SK-N-SH treated with all-trans-retinoic acid at 6 μM for 48 hours (cell line): ENCODE results near the gene EPHA6.

Experiments used
- ATAC-seq: fragments of 200-7000 bp; cut with Tn5 transposase; 3 replicates; pipeline ENCODE4 v1.9.1; 2020; ENCODE audit warnings: mild to moderate bottlenecking, moderate library complexity
- ARNTL ChIP-seq: fragments of 450-650 bp; formaldehyde crosslinking; IDR thresholded peaks from 2 replicates; pipeline ENCODE4 v1.5.0; 2020; ENCODE audit warnings: low read depth, mild to moderate bottlenecking, moderate library complexity, borderline replicate concordance
- BACH2 ChIP-seq: fragments of 250-450 bp; sonication (Bioruptor Pico); IDR thresholded peaks from 2 replicates; pipeline ENCODE4 v1.9.0; 2021; ENCODE audit warnings: mild to moderate bottlenecking, borderline replicate concordance
- CSDC2 ChIP-seq: fragments of 250-450 bp; sonication (Bioruptor Pico); IDR thresholded peaks from 2 replicates; pipeline ENCODE4 v1.5.0; 2020; ENCODE audit warnings: mild to moderate bottlenecking, moderate library complexity
- ESRRG ChIP-seq: fragments of 250-450 bp; sonication (Bioruptor Pico); IDR thresholded peaks from 2 replicates; pipeline ENCODE4 v1.6.1; 2021; ENCODE audit warnings: mild to moderate bottlenecking
- GLIS3 ChIP-seq: fragments of 250-450 bp; sonication (Bioruptor Pico); IDR thresholded peaks from 2 replicates; pipeline ENCODE4 v1.5.0; 2020; ENCODE audit warnings: mild to moderate bottlenecking, moderate library complexity
- ISL1 ChIP-seq: fragments of 250-450 bp; sonication (Bioruptor Pico); IDR thresholded peaks from 2 replicates; pipeline ENCODE4 v2.1.2; 2022; ENCODE audit warnings: mild to moderate bottlenecking, moderate library complexity
- OSR1 ChIP-seq: fragments of 250-450 bp; sonication (Bioruptor Pico); IDR thresholded peaks from 2 replicates; pipeline ENCODE4 v1.8.0; 2022; ENCODE audit warnings: moderate library complexity, mild to moderate bottlenecking, inconsistent platforms
- PPARA ChIP-seq: fragments of 250-450 bp; sonication (Bioruptor Pico); IDR thresholded peaks from 2 replicates; pipeline ENCODE4 v1.5.0; 2020; ENCODE audit warnings: mild to moderate bottlenecking, borderline replicate concordance
- RARB ChIP-seq: fragments of 250-450 bp; sonication (Bioruptor Pico); IDR thresholded peaks from 2 replicates; pipeline ENCODE4 v1.8.0; 2021; ENCODE audit warnings: mild to moderate bottlenecking, moderate library complexity
- SNAI2 ChIP-seq: fragments of 250-450 bp; sonication (Bioruptor Pico); IDR thresholded peaks from 2 replicates; pipeline ENCODE4 v1.5.0; 2020; ENCODE audit warnings: mild to moderate bottlenecking, moderate library complexity
- TCF4 ChIP-seq: fragments of 250-450 bp; sonication (Bioruptor Pico); IDR thresholded peaks from 2 replicates; pipeline ENCODE4 v1.8.0; 2021; ENCODE audit warnings: mild to moderate bottlenecking, moderate library complexity, borderline replicate concordance
- TOX ChIP-seq: fragments of 250-450 bp; sonication (Bioruptor Pico); IDR thresholded peaks from 2 replicates; pipeline ENCODE4 v1.8.0; 2021; ENCODE audit warnings: mild to moderate bottlenecking, moderate library complexity, borderline replicate concordance
- ZC3H10 ChIP-seq: fragments of 250-450 bp; sonication (Bioruptor Pico); IDR thresholded peaks from 2 replicates; pipeline ENCODE4 v1.5.1; 2021; ENCODE audit warnings: mild to moderate bottlenecking, moderate library complexity
- ZFP3 ChIP-seq: fragments of 250-450 bp; sonication (Bioruptor Pico); IDR thresholded peaks from 2 replicates; pipeline ENCODE4 v1.5.0; 2020; ENCODE audit warnings: mild to moderate bottlenecking, moderate library complexity
- ZNF565 ChIP-seq: fragments of 450-650 bp; formaldehyde crosslinking; conservative IDR thresholded peaks from 2 replicates; pipeline ENCODE4 v1.5.0; 2020; ENCODE audit warnings: low read depth, mild to moderate bottlenecking, moderate library complexity
- ZNF70 ChIP-seq: fragments of 450-650 bp; formaldehyde crosslinking; IDR thresholded peaks from 2 replicates; pipeline ENCODE4 v1.5.0; 2020; ENCODE audit warnings: mild to moderate bottlenecking, moderate library complexity
- TF ChIP-seq, protein P1 (sequence below): fragments of 250-450 bp; sonication (Bioruptor Pico); IDR thresholded peaks from 2 replicates; pipeline ENCODE4 v1.5.1; 2021; ENCODE audit warnings: mild to moderate bottlenecking, moderate library complexity
- TF ChIP-seq, protein P2 (sequence below): fragments of 250-450 bp; sonication (Bioruptor Pico); IDR thresholded peaks from 2 replicates; pipeline ENCODE4 v1.8.0; 2020; ENCODE audit warnings: mild to moderate bottlenecking, moderate library complexity, borderline replicate concordance
- TF ChIP-seq, protein P3 (sequence below): fragments of 250-450 bp; sonication (Bioruptor Pico); IDR thresholded peaks from 2 replicates; pipeline ENCODE4 v1.8.0; 2021; ENCODE audit warnings: low read depth, mild to moderate bottlenecking, moderate library complexity, borderline replicate concordance
- TF ChIP-seq, protein P4 (sequence below): fragments of 250-450 bp; sonication (Bioruptor Pico); IDR thresholded peaks from 2 replicates; pipeline ENCODE4 v1.5.0; 2020; ENCODE audit warnings: mild to moderate bottlenecking, moderate library complexity
- TF ChIP-seq, protein P5 (sequence below): fragments of 250-450 bp; sonication (Bioruptor Pico); IDR thresholded peaks from 2 replicates; pipeline ENCODE4 v1.5.1; 2020; ENCODE audit warnings: low read depth, mild to moderate bottlenecking, moderate library complexity

EPHA6 gene

DNA sequence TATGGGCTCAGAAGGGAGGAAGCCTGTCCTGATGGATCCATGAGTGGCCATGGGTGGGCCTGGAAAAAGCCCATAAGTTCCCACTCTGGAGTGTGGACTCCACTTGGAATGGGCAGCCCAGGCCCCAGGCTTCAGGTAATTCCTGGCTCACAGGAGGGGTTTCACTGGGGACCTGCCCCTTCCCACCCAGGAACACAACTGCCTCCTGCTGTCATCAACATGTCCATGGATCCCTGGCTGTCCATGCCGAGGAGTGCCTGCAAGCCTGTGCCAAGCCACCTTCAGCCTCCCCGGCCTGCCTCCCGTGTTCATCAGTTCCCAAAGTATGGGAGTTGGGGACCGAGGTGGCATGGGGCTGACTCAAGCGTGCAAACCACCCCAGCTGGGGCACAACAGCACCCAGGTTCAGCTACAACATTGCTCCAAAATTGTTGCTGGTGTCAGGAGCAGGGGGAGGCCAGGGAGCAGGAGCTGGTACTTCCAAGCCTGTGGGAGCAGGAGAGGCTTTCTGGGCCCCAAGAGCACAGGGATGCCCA is 479.3 kb downstream of the EPHA6 start (continued):
- TF ChIP-seq OSR1 (CRISPR knock-in tag) (no peak), ISL1 (CRISPR knock-in tag) (no peak), SNAI2 (no peak), ARNTL (CRISPR knock-in tag) (no peak)

DNA sequence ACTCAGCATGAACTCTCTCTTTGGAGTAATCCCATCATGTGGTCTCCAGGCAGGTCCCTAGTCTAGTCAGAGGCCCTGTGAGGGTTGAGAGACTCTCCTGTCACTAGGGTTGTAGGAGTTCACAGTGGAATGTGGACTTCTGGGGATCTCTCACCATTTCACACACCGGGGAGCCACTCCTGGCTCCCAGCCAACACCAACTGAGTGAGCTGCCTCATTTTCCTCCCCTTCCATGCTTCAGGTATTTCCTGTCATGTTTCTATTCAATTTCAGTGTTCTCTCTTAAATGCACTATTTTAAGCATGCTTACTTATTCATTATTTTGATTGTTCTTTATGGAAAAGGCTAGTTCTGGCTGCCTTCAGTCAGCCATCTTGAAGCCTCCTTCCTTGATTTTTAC is 482.6 kb downstream of the EPHA6 start:
- TF ChIP-seq OSR1 (CRISPR knock-in tag) = no peak
- no peak for TF ChIP-seq PPARA (CRISPR knock-in tag)
- TF ChIP-seq BACH2 (CRISPR knock-in tag) = no peak
- TF ChIP-seq SNAI2 = no peak
- TF ChIP-seq, protein P1, sequence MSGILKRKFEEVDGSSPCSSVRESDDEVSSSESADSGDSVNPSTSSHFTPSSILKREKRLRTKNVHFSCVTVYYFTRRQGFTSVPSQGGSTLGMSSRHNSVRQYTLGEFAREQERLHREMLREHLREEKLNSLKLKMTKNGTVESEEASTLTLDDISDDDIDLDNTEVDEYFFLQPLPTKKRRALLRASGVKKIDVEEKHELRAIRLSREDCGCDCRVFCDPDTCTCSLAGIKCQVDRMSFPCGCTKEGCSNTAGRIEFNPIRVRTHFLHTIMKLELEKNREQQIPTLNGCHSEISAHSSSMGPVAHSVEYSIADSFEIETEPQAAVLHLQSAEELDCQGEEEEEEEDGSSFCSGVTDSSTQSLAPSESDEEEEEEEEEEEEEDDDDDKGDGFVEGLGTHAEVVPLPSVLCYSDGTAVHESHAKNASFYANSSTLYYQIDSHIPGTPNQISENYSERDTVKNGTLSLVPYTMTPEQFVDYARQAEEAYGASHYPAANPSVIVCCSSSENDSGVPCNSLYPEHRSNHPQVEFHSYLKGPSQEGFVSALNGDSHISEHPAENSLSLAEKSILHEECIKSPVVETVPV (CRISPR knock-in tag) = no peak
- no peak for ATAC-seq

DNA sequence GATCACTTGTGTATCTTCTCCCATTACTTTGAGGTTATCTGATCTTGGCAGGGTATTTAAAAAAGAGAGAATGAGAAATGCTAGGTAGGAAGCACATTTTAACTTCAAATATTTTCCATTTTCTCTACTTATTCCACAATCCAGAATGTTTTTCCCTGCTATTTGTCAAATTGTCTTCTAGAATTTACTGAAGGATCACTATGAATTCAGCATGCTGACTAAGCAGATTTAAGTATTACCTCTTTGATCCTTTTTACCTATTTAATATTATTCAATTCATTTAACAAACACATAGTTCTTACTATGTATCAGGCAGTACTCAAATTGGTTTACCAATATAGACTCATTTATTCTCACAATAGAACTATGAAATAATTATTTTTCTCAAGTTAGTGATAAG is 486.7 kb downstream of the EPHA6 start:
- TF ChIP-seq, protein P2, sequence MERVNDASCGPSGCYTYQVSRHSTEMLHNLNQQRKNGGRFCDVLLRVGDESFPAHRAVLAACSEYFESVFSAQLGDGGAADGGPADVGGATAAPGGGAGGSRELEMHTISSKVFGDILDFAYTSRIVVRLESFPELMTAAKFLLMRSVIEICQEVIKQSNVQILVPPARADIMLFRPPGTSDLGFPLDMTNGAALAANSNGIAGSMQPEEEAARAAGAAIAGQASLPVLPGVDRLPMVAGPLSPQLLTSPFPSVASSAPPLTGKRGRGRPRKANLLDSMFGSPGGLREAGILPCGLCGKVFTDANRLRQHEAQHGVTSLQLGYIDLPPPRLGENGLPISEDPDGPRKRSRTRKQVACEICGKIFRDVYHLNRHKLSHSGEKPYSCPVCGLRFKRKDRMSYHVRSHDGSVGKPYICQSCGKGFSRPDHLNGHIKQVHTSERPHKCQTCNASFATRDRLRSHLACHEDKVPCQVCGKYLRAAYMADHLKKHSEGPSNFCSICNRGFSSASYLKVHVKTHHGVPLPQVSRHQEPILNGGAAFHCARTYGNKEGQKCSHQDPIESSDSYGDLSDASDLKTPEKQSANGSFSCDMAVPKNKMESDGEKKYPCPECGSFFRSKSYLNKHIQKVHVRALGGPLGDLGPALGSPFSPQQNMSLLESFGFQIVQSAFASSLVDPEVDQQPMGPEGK (CRISPR knock-in tag) = no peak
- TF ChIP-seq, protein P3, sequence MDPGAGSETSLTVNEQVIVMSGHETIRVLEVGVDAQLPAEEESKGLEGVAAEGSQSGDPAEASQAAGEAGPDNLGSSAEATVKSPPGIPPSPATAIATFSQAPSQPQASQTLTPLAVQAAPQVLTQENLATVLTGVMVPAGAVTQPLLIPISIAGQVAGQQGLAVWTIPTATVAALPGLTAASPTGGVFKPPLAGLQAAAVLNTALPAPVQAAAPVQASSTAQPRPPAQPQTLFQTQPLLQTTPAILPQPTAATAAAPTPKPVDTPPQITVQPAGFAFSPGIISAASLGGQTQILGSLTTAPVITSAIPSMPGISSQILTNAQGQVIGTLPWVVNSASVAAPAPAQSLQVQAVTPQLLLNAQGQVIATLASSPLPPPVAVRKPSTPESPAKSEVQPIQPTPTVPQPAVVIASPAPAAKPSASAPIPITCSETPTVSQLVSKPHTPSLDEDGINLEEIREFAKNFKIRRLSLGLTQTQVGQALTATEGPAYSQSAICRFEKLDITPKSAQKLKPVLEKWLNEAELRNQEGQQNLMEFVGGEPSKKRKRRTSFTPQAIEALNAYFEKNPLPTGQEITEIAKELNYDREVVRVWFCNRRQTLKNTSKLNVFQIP (CRISPR knock-in tag) = no peak
- no peak for TF ChIP-seq ARNTL (CRISPR knock-in tag)
- no peak for TF ChIP-seq OSR1 (CRISPR knock-in tag)
- no peak for TF ChIP-seq ZC3H10
- TF ChIP-seq GLIS3 (CRISPR knock-in tag) = no peak
- no peak for TF ChIP-seq SNAI2
- TF ChIP-seq PPARA (CRISPR knock-in tag) = no peak
- no peak for TF ChIP-seq ZNF565 (CRISPR knock-in tag)
- TF ChIP-seq TCF4 = no peak
- TF ChIP-seq CSDC2 = no peak
- no peak for TF ChIP-seq ESRRG
- no peak for TF ChIP-seq RARB
- no peak for TF ChIP-seq ZNF70 (CRISPR knock-in tag)
- TF ChIP-seq TOX (CRISPR knock-in tag) = no peak
- TF ChIP-seq, protein P1 (CRISPR knock-in tag) = no peak
- no peak for TF ChIP-seq ISL1 (CRISPR knock-in tag)
- no peak for TF ChIP-seq ZFP3 (CRISPR knock-in tag)
- TF ChIP-seq, all 23 proteins: peak for 0
- no peak for ATAC-seq

DNA sequence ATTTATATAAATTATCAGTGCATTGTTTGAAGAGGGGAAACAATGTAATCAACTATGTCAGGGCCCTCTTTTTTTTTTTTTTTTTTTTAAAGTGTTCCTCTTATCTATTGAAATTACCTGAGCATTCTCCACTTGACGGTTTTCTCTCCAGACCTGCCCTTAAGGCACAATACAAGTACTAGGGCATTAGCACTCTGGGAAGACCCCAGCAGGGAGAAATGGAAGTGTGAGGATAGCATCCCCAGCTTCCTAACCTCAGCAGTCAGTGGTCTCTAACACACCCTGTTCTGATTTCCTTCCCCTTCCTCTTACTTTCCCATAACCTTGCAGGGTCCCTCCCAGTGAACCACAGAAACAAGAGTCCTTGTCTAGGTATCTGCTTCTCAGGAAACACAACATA is 491.8 kb downstream of the EPHA6 start:
- ATAC-seq = no peak
- no peak for TF ChIP-seq ZNF565 (CRISPR knock-in tag)
- TF ChIP-seq, protein P4, sequence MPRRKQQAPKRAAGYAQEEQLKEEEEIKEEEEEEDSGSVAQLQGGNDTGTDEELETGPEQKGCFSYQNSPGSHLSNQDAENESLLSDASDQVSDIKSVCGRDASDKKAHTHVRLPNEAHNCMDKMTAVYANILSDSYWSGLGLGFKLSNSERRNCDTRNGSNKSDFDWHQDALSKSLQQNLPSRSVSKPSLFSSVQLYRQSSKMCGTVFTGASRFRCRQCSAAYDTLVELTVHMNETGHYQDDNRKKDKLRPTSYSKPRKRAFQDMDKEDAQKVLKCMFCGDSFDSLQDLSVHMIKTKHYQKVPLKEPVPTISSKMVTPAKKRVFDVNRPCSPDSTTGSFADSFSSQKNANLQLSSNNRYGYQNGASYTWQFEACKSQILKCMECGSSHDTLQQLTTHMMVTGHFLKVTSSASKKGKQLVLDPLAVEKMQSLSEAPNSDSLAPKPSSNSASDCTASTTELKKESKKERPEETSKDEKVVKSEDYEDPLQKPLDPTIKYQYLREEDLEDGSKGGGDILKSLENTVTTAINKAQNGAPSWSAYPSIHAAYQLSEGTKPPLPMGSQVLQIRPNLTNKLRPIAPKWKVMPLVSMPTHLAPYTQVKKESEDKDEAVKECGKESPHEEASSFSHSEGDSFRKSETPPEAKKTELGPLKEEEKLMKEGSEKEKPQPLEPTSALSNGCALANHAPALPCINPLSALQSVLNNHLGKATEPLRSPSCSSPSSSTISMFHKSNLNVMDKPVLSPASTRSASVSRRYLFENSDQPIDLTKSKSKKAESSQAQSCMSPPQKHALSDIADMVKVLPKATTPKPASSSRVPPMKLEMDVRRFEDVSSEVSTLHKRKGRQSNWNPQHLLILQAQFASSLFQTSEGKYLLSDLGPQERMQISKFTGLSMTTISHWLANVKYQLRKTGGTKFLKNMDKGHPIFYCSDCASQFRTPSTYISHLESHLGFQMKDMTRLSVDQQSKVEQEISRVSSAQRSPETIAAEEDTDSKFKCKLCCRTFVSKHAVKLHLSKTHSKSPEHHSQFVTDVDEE (CRISPR knock-in tag) = no peak
- TF ChIP-seq ZFP3 (CRISPR knock-in tag) = no peak
- TF ChIP-seq, protein P1 (CRISPR knock-in tag) = no peak
- TF ChIP-seq GLIS3 (CRISPR knock-in tag) = no peak
- TF ChIP-seq, protein P5, sequence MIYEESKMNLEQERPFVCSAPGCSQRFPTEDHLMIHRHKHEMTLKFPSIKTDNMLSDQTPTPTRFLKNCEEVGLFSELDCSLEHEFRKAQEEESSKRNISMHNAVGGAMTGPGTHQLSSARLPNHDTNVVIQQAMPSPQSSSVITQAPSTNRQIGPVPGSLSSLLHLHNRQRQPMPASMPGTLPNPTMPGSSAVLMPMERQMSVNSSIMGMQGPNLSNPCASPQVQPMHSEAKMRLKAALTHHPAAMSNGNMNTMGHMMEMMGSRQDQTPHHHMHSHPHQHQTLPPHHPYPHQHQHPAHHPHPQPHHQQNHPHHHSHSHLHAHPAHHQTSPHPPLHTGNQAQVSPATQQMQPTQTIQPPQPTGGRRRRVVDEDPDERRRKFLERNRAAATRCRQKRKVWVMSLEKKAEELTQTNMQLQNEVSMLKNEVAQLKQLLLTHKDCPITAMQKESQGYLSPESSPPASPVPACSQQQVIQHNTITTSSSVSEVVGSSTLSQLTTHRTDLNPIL (CRISPR knock-in tag) = no peak
- no peak for TF ChIP-seq ARNTL (CRISPR knock-in tag)
- no peak for TF ChIP-seq ZNF70 (CRISPR knock-in tag)
- no peak for TF ChIP-seq PPARA (CRISPR knock-in tag)
- TF ChIP-seq ZC3H10 = no peak
- no peak for TF ChIP-seq OSR1 (CRISPR knock-in tag)
- TF ChIP-seq, protein P2 (CRISPR knock-in tag) = no peak
